Iris pigment epithelial cell (primary cell): ENCODE data around the gene P4HB.

Experiments used
- DNase-seq: peaks from one replicate; pipeline ENCODE4 v3.0.0-alpha.2; 2011; ENCODE audit warnings: low read depth

The P4HB gene

GRCh38 chr17:81898029-81898866 is 37.9 kb upstream of the P4HB start:
- DNase-seq = peak; percentile 80

- DNase-seq = no peak
These were observed 35.1 kb upstream of the P4HB start for GRCh38 chr17:81895400-81895799.

GRCh38 chr17:81891303-81891552 is 30.9 kb upstream of the P4HB start:
- DNase-seq = no peak

GRCh38 chr17:81890447-81891302 is 30.3 kb upstream of the P4HB start:
- DNase-seq = peak; percentile 10

- DNase-seq = no peak
These were observed 29.3 kb upstream of the P4HB start for GRCh38 chr17:81889602-81890001.

GRCh38 chr17:81888988-81889595 is 28.8 kb upstream of the P4HB start:
- DNase-seq = no peak

- no peak for DNase-seq
These were observed 28.0 kb upstream of the P4HB start for GRCh38 chr17:81888105-81888987.

GRCh38 chr17:81885869-81886548 is 25.7 kb upstream of the P4HB start:
- DNase-seq = peak; percentile 11

GRCh38 chr17:81885454-81885853 is 25.1 kb upstream of the P4HB start:
- no peak for DNase-seq

- DNase-seq = no peak
These were observed 24.6 kb upstream of the P4HB start for GRCh38 chr17:81884968-81885367.

GRCh38 chr17:81884520-81884919 is 24.2 kb upstream of the P4HB start:
- no peak for DNase-seq

- DNase-seq = no peak
These were observed 18.8 kb upstream of the P4HB start for GRCh38 chr17:81879121-81879520.

- peak; percentile 24 for DNase-seq
These were observed 18.0 kb upstream of the P4HB start for GRCh38 chr17:81878294-81878693.

GRCh38 chr17:81877569-81877968 is 17.2 kb upstream of the P4HB start:
- no peak for DNase-seq

GRCh38 chr17:81871387-81872230 is 11.3 kb upstream of the P4HB start:
- DNase-seq = peak; percentile 76

GRCh38 chr17:81870981-81871386 is 10.6 kb upstream of the P4HB start, which contains the start of gene ARHGDIA:
TSS of gene ARHGDIA (minus strand) at chr17:81871337. CDS start at chr17:81869930, 1,407 bp downstream.
- DNase-seq = no peak

- peak; percentile 74 for DNase-seq
These were observed 10.0 kb upstream of the P4HB start for GRCh38 chr17:81870131-81870980.

GRCh38 chr17:81869221-81870130 is 9.1 kb upstream of the P4HB start:
- peak; percentile 23 for DNase-seq
